ENCODE data around the gene TMED5.

TMED5 gene

GRCh38 chr1:93206567-93206954 is 26.3 kb upstream of the TMED5 start:
- no peak overlapping the region for H3K4me3 ChIP-seq (ENCODE audit: low read length)
- no peak for TF ChIP-seq CTCF (IDR thresholded peaks at IDR 0.05; ENCODE audit: insufficient read depth, low read depth, low read length, missing control alignments)
- DNase-seq (ENCODE audit: low read depth) = no peak

- TF ChIP-seq CTCF (IDR thresholded peaks at IDR 0.05; ENCODE audit: insufficient read depth, low read depth, low read length, missing control alignments) = no peak
- no peak for DNase-seq (ENCODE audit: low read depth)
- H3K4me3 ChIP-seq (ENCODE audit: low read length) = no peak overlapping the region
These were observed 25.8 kb upstream of the TMED5 start for GRCh38 chr1:93205892-93206566.

GRCh38 chr1:93200714-93201113 is 20.5 kb upstream of the TMED5 start:
- H3K4me3 ChIP-seq (ENCODE audit: low read length) = no peak overlapping the region
- DNase-seq (ENCODE audit: low read depth) = no peak
- TF ChIP-seq CTCF (IDR thresholded peaks at IDR 0.05; ENCODE audit: insufficient read depth, low read depth, low read length, missing control alignments) = no peak

- no peak for TF ChIP-seq CTCF (IDR thresholded peaks at IDR 0.05; ENCODE audit: insufficient read depth, low read depth, low read length, missing control alignments)
- no peak for DNase-seq (ENCODE audit: low read depth)
These were observed 19.9 kb upstream of the TMED5 start for GRCh38 chr1:93200086-93200620.

GRCh38 chr1:93199150-93199549 is 18.9 kb upstream of the TMED5 start:
- no peak for DNase-seq (ENCODE audit: low read depth)
- no peak for TF ChIP-seq CTCF (IDR thresholded peaks at IDR 0.05; ENCODE audit: insufficient read depth, low read depth, low read length, missing control alignments)
- H3K4me3 ChIP-seq (ENCODE audit: low read length) = no peak overlapping the region

More at GRCh38 chr1:93200086-93200620, 19.9 kb upstream of the TMED5 start:
- H3K4me3 ChIP-seq (ENCODE audit: low read length) = no peak overlapping the region

GRCh38 chr1:93196591-93196990 is 16.4 kb upstream of the TMED5 start:
- TF ChIP-seq CTCF (IDR thresholded peaks at IDR 0.05; ENCODE audit: insufficient read depth, low read depth, low read length, missing control alignments) = no peak
- H3K4me3 ChIP-seq (ENCODE audit: low read length) = no peak overlapping the region
- DNase-seq (ENCODE audit: low read depth) = peak; percentile 5
